ENCODE results near the gene SLC38A2.

Gene SLC38A2

DNA sequence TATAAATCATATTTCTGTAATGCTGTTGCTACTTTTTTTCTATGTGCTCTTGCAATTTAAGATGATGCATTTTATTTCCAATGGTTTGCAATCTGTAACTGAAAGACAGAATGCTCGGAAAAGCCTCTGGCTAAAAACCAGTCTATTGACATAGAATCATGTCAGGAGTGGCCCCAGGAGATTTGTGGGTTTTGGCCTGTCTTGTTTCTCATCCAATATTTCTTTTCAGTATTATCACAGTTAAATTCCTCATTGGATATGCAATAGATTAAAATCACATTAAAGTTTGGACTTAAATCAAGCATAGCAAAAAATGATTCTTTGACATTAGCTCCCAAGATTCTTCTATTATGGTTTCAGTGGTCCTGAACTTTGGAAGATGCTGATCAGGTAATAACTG is 19.1 kb upstream of the SLC38A2 start:
- DNase-seq: peak in 1 of 2 experiments; percentile 16

DNA sequence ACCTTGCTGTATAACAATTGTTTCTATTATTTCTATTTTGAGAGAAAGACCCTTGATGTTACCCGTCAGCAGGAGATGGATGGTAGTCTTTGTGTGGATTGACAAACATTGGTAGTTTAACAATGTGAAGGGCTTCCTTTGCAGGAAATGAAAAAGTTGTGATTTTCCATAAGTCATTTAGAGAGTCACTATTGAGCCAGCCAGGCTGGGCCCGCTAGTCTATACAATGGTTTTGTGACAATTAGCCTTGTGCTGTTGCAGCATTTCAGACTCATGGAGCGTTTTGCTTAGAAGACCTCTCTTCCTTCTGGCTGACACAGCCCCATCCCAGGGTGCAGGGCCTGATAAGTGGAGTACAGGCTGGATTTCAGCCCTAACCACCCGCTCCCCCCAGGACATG is 18.3 kb upstream of the SLC38A2 start:
- no peak for DNase-seq

DNA sequence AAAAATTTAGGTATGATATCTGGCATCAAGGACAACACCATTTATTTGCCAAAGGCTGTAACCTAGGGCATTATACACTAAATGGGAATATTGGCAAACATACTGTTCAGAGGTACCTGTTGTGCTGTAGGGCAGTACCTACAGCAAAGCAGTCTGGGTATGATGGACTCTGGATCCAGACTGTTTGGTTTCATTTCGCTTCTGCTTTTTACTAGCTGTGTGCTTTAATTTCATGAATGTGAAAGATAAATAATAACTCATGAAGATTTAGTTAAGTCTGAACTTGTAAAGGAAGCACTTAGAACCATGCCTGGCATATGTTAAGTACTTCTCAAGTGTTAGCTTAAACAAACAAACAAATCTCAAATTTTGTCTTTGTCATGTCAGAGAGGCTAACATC is 17.7 kb upstream of the SLC38A2 start:
- DNase-seq: no peak

DNA sequence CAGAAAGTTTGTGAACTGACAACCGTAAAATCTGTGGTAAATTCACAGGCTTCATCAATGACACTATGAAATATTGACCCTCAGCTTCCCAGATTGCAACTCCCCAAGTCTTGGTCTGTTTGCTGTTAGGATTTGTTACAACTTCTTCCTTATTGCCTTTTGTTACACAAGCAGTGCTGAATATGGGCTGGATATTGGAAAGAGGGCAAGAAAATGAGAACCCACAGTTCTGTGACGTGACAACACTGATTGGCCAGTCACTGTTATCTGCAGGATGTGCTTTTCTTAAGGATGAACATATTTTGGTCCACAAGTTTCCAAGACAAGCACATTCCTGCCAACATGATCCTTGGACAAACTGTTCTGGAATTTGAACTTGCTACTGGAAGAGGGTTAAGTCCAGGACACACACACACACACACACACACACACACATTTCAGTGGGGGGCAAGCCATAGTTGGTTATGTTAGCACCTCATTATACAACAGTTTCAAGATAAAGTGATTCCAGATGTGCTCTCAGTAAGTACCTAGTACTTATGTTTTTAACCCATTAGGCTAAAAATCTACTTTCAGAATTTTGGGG is 16.6 kb upstream of the SLC38A2 start:
- no peak for DNase-seq

DNA sequence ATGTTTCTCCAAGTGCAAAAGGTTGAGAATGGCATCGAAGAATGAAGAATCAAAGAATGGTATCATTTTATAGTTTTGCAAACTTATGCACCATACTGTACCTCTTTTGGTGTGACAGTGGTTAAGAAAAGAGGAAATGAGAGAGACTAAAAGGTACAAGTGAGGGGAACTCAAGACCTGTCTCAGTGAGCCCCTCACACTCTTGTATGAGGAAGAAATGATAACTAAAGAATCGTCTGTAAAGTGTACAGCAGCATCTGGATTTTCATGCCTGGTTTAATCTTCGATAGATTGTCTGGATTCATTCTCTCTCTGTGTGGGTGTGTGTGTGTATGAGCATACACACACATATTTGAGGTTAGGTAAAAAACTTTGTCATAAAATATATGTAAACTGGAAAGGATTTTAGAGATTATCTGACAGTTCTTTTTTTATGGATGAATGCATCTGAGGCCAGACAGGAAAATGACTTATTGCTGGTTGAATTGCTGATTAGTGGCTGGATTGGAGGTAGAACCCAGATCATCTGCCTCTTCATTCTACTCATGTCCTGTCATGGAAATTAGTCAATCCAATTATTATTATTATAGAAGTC is 16.0 kb upstream of the SLC38A2 start:
- DNase-seq: no peak

DNA sequence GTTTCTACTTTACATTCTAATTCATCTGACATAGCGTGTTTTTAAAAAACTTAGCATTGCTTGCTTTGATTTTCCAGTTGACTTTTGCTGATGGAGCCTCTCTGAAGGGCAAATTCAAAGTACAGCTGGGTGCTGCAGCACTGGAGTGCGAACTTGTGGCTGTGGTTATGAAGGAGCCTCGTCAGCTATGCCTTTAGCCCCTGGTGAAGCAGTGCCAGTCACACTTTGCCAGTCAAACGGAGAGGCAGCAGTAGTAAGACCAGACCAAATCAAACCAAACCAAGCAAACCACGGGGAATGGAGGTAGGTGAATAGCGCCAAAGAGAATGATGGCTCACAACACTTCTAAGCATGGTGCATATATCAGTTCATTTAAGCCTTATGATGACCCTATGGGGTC is 15.1 kb upstream of the SLC38A2 start:
- DNase-seq: no peak

DNA sequence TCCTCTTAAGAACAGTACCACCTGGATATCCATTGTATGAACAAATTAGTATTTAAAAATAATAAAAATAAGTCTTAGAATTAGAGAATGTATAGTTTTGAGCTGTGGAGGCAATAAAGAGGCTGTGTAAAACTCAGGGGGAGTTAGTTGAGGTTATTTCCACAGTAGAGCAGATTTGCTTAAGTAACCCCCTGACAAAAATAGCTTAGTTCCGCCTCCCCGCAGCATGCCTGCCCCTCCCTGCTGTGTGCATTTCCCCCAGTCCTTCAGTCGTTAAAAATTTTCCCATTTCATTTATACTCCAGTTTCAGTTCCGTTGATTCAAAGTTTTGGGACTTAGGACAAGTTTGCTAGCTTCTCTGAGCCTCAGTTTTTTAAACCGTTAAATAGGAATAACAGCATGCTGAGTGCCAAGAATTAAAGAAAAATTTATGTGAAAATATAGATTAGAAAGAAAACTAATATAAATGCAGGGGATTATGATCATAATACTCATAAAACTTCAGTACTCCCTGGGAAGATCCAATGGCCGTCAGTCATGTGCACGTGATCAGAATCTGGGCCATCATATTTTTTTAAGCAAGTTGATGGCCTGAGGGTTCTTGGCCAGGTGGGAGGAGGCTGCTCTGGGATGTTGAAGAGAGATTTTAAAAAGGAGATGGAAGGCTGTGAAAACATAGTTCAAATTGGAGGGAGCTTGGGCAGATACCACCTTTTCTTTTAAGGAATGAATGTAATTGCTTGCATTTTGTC is 14.5 kb upstream of the SLC38A2 start:
- DNase-seq: no peak

DNA sequence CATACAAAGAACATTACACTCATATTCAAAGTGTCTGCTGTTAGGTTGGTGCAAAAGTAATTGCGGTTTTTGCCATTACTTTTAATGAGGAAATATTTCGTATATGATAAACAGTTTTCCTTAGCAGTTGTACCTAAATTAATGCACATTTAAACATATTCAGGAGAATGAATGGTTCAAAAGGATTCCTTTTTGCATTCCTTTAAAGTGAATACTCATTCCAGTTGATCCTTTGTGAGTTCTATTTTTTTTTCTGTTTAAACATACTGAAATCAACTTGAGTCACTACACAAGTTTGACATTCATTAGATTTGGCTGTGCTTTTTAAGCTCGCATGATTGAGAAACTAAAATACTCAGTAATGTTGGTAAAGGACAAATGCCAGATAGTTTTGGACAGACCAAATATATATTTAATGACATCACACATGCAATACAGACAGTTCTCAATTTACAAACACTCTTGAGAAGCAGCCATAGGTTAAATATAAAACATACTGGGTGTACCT is 13.8 kb upstream of the SLC38A2 start:
- DNase-seq: no peak

DNA sequence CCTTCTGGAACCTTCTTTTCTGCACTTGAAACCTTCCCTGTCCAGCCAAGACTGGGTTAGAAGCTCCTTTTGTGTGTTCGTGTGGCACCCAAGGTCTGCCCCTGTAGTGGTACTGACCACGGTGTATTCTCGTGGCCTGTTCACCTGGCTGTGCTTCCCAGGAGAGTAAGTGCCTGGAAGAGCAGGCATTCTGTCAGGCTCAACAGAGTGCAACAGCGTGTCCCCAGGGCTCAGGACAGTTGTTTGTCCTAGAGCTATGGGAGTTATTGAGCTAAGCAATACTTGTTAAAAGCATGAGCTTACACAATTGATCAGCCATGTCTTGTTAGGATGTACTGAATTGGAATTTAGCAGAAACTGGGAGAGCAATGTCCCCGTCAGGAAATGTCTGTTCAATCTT is 12.9 kb upstream of the SLC38A2 start:
- no peak for DNase-seq

DNA sequence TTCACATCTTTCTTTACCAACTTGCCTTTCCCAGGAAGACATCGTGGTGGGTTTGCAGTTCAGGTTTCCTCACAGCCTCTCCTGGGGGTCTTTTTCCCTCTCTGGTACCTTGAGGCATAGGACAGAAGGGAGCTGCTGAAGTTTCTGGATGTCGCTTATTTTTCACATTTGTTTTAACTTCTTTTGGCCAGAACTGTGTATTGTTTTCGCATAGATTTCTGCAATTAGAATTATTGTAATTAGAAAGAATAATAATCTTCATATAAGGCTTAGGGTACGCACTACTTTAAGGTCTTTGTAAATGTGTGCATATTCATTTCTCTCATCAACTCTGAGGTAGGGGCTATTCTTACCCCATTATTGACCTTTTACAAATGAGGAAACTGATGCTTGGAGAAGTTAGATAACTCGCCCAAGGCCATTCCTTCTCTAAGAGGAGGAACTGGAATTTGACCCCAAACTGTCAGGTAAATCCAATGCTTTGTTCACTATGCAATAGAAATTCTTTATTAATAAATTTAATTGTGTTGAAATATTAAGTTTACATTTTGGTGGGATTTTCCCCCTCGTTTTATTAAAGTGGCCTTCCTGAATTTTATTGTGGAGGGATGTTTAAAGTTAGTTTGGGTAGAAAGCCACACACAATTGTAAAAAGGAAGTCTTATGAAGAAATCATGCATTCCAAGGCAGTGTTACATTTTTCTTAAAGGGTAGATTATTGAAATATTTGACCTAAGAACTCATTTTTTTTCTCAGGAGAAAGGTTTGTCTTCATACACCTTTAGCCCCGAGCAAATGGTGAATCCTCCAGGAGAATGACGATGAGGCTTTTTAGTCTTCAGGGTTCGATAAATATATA is 12.1 kb upstream of the SLC38A2 start:
- no peak for DNase-seq

DNA sequence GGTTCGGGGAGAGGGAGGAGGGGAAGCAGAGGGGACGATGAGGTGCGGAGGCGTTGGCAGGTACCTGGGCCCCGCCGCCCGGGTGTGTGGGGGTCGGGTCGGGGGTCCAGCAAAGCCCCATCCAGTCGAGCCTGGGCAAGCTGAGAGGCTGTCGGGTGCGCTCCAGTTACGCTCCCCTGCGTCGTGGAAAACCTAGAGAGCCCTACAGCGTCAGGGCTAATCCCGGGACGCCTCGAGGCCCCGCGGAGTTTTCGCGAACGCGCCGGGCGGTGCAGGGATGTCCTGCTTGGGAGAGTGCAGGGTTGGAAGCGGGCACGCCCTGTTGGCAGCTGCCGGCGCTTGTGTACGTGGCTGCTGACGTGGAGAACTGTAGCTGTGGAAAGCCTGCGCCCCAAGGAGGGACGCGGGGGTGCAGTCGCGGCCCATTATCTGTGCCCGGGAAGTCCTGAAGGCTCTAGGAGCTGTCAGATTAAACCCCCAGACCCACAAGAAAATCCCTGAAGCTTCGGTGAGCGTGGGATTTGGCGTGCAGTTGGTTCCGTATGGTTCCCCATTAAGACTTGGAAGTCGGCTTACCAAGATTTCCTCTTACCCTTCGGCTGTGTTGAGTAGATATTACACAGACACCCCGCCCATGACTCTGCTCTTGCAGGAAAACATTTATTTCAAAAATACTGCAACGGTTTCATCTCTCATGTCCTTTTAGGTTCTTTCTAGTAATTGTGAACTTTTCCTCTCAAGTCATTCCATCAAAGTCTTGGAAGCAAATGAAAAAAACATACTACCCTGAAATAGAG is 11.3 kb upstream of the SLC38A2 start:
- DNase-seq: peak; percentile 29 to 60

DNA sequence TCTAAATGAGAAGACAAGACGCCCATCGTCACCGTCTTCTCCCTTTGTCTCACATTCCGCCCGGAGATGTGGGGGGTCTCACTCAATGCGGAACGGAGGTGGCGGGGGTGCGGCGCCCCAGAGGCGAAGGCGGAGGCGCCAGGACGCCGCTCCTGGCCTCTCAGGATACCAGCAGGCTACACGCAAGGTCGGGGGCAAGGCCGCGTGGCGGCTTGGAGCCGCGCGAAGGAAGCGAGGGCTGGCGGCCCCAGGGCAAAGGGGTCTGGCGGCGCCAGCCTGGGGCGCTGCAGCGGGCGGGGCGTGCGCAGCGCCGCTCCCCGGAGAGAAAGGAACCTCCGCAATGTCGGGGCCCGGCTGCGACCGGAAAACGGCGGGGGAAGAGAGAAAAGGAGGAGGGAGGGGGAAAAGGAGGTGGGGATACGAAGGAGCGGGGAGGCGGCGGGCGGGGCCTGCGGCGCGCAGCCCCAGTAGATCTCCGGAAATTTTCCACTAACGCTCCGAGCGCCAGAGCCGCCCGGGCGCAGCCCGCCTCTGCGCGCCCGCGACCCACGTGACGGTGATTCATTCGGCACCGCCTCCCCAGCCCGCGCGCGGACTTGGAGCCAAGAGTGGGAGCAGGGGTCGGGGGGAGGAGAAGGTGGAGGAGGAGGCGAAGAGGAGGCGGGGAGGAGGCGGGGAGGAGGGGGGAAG is 10.5 kb upstream of the SLC38A2 start:
- peak; percentile 73 to 89 for DNase-seq

DNA sequence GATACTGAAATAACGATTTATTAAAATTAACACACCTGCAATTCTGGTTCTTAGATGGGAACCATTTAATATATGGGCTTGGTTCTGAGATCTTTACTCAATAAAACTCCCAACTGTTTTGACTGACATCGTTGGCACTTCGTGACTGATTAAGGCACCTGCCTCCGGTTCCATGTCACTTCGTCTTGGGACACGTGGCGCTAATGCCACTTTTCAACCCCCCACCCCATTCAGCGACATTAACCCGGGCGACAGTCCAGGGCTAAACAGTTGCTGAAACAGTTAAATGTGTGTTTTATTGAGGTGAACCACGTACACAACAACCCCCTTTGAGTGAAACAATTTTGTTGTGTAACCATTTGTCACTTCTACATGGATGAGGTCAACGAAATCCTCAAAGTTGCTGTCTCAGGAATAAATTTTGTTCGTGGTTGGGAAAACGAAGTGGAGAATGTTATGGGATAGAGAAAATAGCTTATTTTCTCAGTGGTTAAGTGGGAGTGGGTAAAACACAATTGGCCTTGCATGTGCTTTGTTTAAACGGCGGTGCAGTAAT is 9.9 kb upstream of the SLC38A2 start:
- no peak for DNase-seq

DNA sequence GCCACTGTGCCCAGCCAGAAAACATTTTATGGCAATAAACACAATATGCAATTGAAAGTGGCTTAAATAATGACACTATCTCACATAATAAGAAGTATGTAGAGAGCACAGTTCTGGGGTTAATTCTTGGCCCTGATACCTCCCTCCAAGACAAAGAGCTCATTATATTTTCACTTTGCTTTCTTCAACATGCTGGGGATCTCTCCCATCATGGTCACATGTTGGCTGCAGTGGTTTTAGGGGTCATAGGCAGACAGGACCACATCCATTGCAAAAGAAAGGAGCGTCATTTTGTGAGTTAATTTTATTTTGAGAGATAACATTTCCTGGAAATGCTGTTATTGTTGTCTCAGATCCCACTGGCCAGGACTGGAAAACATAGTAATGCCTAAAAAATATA is 8.3 kb upstream of the SLC38A2 start:
- DNase-seq: no peak

DNA sequence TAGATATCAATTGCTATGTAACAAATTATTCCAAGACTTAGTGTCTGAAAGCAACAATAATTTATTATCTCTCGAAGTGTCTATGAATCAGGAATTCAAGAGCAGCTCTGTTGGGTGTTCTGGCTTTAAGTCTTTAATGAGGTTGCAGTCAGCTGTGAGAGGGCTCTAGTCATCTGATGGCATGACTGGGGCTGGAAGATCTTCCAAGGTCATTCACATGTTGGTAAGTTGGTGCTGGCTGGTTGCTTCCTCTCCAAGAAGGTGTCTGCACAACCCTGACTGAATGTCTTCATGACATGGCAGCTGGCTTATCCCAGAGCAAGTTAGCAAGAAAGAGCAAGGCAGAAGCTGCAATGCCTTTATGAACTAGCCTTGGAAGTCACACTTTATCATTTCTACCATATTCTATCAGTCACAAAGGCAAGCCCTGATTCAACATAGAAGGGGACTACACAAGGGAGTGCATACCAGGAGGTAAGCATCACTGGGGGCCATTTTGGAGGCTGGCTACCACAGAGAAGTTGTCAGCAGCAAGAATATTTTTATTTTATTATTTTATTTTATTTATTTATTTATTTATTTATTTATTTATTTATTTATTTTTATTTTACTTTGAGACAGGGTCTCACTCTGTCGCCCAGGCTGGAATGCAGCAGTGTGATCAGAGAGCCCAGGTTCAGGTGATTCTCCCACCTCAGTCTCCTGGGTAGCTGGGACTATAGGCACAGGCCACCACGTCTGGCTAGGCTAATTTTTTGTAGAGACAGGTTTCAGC is 7.6 kb upstream of the SLC38A2 start:
- DNase-seq: no peak

DNA sequence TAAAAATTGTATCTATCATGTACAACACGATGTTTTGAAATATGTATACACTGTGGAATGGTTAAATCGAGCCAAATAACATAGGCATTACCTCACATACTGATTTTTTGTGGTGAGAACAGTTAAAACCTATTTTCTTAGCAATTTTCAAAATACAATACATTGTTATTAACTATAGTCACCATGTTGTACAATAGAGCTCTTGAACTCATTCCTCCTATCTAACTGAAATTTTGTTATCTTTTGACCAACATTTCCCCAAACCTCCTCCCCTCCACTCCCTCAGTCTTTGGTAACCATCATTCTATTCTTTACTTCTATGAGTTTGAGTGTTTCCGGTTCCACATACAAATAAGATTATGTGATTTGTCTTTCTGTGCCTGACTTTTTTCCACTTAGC is 6.8 kb upstream of the SLC38A2 start:
- no peak for DNase-seq

DNA sequence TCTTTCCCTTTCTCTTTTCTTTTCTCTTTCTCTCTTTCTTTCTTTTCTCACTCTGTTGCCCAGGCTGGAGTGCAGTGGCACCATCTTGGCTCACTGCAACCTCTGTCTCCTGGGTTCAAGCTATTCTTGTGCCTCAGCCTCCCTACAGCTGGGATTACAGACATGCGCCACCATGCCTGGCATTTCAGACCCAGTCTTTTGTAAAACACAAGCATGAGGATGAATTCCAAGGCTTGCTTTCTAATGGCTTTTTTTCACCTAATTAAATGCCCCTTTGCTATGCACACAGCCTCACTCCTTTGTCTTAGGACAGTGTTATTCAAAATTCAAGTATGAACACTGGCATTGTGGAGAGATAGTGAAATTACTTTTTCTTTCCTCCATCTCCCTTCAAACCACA is 6.0 kb upstream of the SLC38A2 start:
- DNase-seq: no peak

DNA sequence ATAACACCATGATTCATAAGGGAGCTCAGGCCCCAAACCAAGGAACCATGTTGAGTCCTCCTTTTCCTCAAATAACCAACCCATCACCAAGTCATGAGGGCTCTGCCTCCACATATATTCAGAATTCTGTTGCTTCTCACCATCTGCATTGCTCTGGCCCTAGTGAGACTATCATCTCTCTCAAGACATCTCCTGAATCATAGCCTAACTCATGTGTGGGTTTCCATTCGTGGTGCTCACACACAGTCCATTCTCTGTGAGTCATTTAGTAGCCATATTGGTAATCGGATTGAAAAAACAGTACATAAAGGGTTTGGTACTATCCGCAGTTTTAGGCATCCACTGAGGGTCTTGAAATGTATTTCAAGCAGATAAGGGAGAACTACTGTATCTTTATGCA is 5.1 kb upstream of the SLC38A2 start:
- no peak for DNase-seq

DNA sequence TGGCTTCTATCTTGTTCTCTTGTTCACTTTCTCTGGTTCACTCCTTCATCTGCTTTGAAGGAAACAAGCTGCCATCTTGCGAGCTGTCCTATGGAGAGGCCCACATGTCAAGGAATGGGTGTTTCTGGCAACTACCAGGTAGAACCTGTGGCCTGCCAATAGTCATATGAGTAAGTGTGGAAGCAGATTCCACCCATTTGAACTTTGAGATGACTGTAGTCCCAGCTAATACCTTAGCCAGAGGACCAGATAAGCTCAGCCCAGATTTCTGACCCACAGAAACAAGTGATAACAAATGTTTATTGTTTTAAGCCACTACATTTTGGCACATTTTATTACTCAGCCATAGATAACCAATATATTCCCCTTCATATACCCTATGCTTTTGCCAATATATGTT is 4.0 kb upstream of the SLC38A2 start:
- no peak for DNase-seq

DNA sequence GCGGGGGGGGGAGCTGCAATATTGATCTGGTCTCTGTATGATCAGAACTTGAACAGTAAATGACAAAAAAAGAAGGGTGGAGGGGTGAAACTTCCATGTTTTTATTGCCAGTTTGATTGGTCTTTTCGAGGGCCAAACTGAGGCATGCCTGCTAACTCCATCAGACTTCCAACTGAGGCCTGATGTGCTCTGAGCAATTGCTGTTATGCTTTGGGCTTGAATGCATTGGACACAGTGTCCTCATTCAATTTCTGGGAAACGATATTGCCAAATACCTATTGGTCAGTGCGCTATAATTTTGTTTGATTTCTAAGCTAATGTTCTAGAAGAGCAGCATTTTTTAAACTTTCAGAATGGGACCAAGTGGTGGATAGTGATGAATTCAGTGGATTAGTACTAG is 2.1 kb upstream of the SLC38A2 start:
- DNase-seq: no peak

DNA sequence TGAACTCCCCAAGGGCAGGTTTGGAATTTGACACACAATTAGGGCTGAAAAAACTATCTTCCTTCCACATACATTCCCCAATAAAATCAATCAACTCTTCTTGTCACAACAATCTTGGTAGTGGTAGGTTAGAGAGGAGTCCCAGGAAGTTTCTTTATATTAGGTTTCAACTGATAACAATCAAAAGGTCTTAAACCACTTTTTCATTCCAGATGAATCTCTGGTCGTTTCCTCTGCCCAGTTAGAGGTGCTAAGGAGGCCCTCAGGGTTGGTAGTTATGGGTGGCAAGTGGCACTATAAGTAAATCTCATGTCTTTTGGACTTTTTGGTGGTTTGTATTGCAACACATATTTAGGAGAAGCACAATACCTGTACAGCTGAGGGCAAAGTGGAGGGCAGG is 1.7 kb upstream of the SLC38A2 start:
- DNase-seq: no peak
